Measurements from ENCODE around the gene XPR1. TPM values are rescaled to one million over a fixed set of nuclear protein-coding genes. Genes with fewer than 3 reads are reported as not detected.

XPR1 gene
- total and polyA plus RNA-seq, 2 donors (not counting 1 experiment from before 2014, with no cell fraction given) = 2.8 to 22.3 TPM

DNA sequence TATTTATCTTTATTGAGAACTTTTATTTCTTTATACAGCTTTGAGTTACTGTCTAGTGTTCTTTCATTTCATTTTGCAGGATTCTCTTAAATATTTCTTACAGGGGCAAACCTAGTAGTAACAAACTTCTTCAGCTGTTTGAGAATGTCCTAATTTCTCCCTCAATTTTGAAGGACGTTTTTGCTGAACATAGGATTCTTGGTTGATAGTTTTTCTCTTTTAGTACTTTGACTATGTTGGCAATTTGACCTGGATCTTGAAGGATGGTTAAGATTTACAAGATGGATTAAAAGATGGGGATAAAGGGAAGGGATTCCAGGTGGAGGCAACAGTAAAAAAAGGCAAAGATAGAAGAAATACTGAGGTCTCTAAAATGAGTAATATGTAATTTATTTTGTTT is 38.9 kb downstream of the XPR1 start:
- Mint-ChIP-seq H3K4me3 (no peak overlapping the region), H3K27me3 (no peaks in the 10 kb centered on the region), H3K27ac (no peak overlapping the region), H3K9me3 (ENCODE audit: insufficient read depth) (peaks cover 16% of the 10 kb centered on the region), H3K4me1 (peaks cover 13% of the 10 kb centered on the region)
- Histone ChIP-seq H3K4me1 (ENCODE audit: control insufficient read depth in 2 of 2, insufficient read depth in 2 of 2, low read length in 2 of 2) (no peaks in the 10 kb centered on the region), H3K9ac (ENCODE audit: low read length) (no peak overlapping the region), H3K9me3 (ENCODE audit: control extremely low read depth in 1 of 3, control insufficient read depth in 2 of 3, insufficient read depth in 1 of 3, low read length in 2 of 3) (peaks cover 9 to 27% (median 20%) of the 10 kb centered on the region in 3 donors), H4K20me1 (ENCODE audit: control insufficient read depth, insufficient read depth, low read length, poor library complexity, severe bottlenecking) (no peaks in the 10 kb centered on the region), H3K27me3 (replicated peaks in 1 of 4; ENCODE audit: control extremely low read depth in 1 of 4, control insufficient read depth in 3 of 4, insufficient read depth in 4 of 4, low read length in 3 of 4) (no peaks in the 10 kb centered on the region), H3K36me3 (replicated peaks in 1 of 2; ENCODE audit: control extremely low read depth in 1 of 2, control insufficient read depth in 1 of 2, extremely low read depth in 1 of 2, insufficient read depth in 2 of 2, low read length in 1 of 2) (no peaks in the 10 kb centered on the region), H3K4me3 (ENCODE audit: control extremely low read depth in 1 of 5, extremely low read depth in 1 of 5, insufficient read depth in 1 of 5, low read depth in 2 of 5, low read length in 4 of 5) (no peak overlapping the region), H3K4me2 (replicated peaks; ENCODE audit: low read depth, low read length, poor library complexity, severe bottlenecking) (no peak overlapping the region), H3K27ac (ENCODE audit: low read length in 2 of 2) (no peak overlapping the region), H3K79me2 (ENCODE audit: control insufficient read depth, insufficient read depth, low read length) (peaks cover 38% of the 10 kb centered on the region), H2AFZ (ENCODE audit: insufficient read depth, low read depth, low read length, poor library complexity, severe bottlenecking) (no peak overlapping the region)
- 100% methylated on average over 1 of the region's 1 CpG for WGBS (ENCODE audit: insufficient coverage)
- intact Hi-C loops (cut with micrococcal nuclease) = no loop called here
- CTCF ChIA-PET = no interaction called here
- POLR2A ChIA-PET = no interaction called here
- ATAC-seq (ENCODE audit: low read depth) (no peak), DNase-seq (no peak)
- no peak for TF ChIP-seq EZH2 (IDR thresholded peaks at IDR 0.05; ENCODE audit: borderline replicate concordance, insufficient read depth, low read depth, low read length, poor library complexity, severe bottlenecking)
- TF ChIP-seq, protein P1, sequence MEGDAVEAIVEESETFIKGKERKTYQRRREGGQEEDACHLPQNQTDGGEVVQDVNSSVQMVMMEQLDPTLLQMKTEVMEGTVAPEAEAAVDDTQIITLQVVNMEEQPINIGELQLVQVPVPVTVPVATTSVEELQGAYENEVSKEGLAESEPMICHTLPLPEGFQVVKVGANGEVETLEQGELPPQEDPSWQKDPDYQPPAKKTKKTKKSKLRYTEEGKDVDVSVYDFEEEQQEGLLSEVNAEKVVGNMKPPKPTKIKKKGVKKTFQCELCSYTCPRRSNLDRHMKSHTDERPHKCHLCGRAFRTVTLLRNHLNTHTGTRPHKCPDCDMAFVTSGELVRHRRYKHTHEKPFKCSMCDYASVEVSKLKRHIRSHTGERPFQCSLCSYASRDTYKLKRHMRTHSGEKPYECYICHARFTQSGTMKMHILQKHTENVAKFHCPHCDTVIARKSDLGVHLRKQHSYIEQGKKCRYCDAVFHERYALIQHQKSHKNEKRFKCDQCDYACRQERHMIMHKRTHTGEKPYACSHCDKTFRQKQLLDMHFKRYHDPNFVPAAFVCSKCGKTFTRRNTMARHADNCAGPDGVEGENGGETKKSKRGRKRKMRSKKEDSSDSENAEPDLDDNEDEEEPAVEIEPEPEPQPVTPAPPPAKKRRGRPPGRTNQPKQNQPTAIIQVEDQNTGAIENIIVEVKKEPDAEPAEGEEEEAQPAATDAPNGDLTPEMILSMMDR (IDR thresholded peaks at IDR 0.05) = no peak

DNA sequence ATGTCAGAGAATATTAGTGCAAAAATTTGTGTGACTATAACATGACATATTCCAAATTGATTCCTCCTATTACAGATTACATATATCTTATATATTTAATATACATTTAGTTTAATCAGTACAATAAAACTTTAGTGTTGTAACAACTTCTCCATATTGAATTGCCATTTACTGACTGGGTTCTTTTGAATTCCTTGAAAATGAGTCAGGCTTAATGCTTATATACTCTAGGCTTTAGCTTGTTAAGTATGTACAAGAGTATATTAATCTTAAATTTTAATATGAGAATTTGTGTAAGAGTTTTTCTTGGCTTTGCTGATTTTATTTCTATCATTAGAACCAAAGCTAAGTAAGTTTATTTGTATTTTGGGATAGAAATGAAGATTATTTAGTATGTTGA is 40.3 kb downstream of the XPR1 start:
- intact Hi-C loops (cut with micrococcal nuclease) = no loop called here

More for the DNA sequence above, 40.3 kb downstream of the XPR1 start:
- ATAC-seq (ENCODE audit: low read depth) (no peak), DNase-seq (no peak)
- Histone ChIP-seq H3K4me1 (ENCODE audit: control insufficient read depth in 2 of 2, insufficient read depth in 2 of 2, low read length in 2 of 2) (no peaks in the 10 kb centered on the region), H2AFZ (ENCODE audit: insufficient read depth, low read depth, low read length, poor library complexity, severe bottlenecking) (no peak overlapping the region), H3K9ac (ENCODE audit: low read length) (no peak overlapping the region), H3K4me3 (ENCODE audit: control extremely low read depth in 1 of 5, extremely low read depth in 1 of 5, insufficient read depth in 1 of 5, low read depth in 2 of 5, low read length in 4 of 5) (no peak overlapping the region), H3K27ac (ENCODE audit: low read length in 2 of 2) (no peak overlapping the region), H3K4me2 (replicated peaks; ENCODE audit: low read depth, low read length, poor library complexity, severe bottlenecking) (no peak overlapping the region), H3K9me3 (ENCODE audit: control extremely low read depth in 1 of 3, control insufficient read depth in 2 of 3, insufficient read depth in 1 of 3, low read length in 2 of 3) (peaks cover 9 to 22% (median 14%) of the 10 kb centered on the region in 3 donors), H4K20me1 (ENCODE audit: control insufficient read depth, insufficient read depth, low read length, poor library complexity, severe bottlenecking) (no peaks in the 10 kb centered on the region), H3K27me3 (replicated peaks in 1 of 4; ENCODE audit: control extremely low read depth in 1 of 4, control insufficient read depth in 3 of 4, insufficient read depth in 4 of 4, low read length in 3 of 4) (no peaks in the 10 kb centered on the region), H3K79me2 (ENCODE audit: control insufficient read depth, insufficient read depth, low read length) (peaks cover 35% of the 10 kb centered on the region), H3K36me3 (replicated peaks in 1 of 2; ENCODE audit: control extremely low read depth in 1 of 2, control insufficient read depth in 1 of 2, extremely low read depth in 1 of 2, insufficient read depth in 2 of 2, low read length in 1 of 2) (no peaks in the 10 kb centered on the region)
- ChIA-PET POLR2A (no interaction called here), CTCF (no interaction called here)
- peaks cover 13% of the 10 kb centered on the region for H3K4me1 Mint-ChIP-seq
- H3K27me3 Mint-ChIP-seq = no peaks in the 10 kb centered on the region
- no peak for TF ChIP-seq EZH2 (IDR thresholded peaks at IDR 0.05; ENCODE audit: borderline replicate concordance, insufficient read depth, low read depth, low read length, poor library complexity, severe bottlenecking)
- TF ChIP-seq, protein P1 (IDR thresholded peaks at IDR 0.05) = no peak
- H3K4me3 Mint-ChIP-seq = no peak overlapping the region
- H3K27ac Mint-ChIP-seq = no peak overlapping the region
- H3K9me3 Mint-ChIP-seq (ENCODE audit: insufficient read depth) = peaks cover 12% of the 10 kb centered on the region

Measured in B cell (primary cell).